GM21447 (cell line): ENCODE data around the gene CRYGD.
"Not testable (repeated sequence)": the region's sequence is repeated elsewhere in the genome, so short reads cannot be mapped to it uniquely, and the experiment has no call there.

Experiments
- ATAC-seq: cut with Tn5 transposase; IDR thresholded peaks from one replicate; pipeline ENCODE4 v1.9.1; 2021; ENCODE audit not compliant: unreplicated experiment

Gene CRYGD

GRCh38 chr2:208130712-208131110, 6.4 kb upstream of the CRYGD start:
- no peak for ATAC-seq

GRCh38 chr2:208129744-208130711, 5.7 kb upstream of the CRYGD start, which contains the start of gene CRYGC:
CRYGC (minus strand) TSS chr2:208129828; CDS start chr2:208129792, 36 bp downstream.
- no peak for ATAC-seq

GRCh38 chr2:208128136-208128535, 3.8 kb upstream of the CRYGD start:
- ATAC-seq, result no peak

- ATAC-seq, result no peak
These were observed 2.8 kb upstream of the CRYGD start for GRCh38 chr2:208127090-208127489.

GRCh38 chr2:208125251-208125650, 927 bp upstream of the CRYGD start:
- no peak for ATAC-seq

GRCh38 chr2:208122248-208122647, 2.1 kb downstream of the CRYGD start:
- ATAC-seq, result no peak

GRCh38 chr2:208118918-208119317, 5.4 kb downstream of the CRYGD start:
- no peak for ATAC-seq

- not testable (repeated sequence) for ATAC-seq
These were observed 6.9 kb downstream of the CRYGD start for GRCh38 chr2:208117390-208117789.

GRCh38 chr2:208112969-208113368, 11.4 kb downstream of the CRYGD start:
- no peak for ATAC-seq

- not testable (repeated sequence) for ATAC-seq
These were observed 12.0 kb downstream of the CRYGD start for GRCh38 chr2:208112273-208112745.

GRCh38 chr2:208103616-208104015, 20.7 kb downstream of the CRYGD start:
- ATAC-seq, result no peak

- no peak for ATAC-seq
These were observed 22.4 kb downstream of the CRYGD start for GRCh38 chr2:208101716-208102631.

GRCh38 chr2:208099682-208100470, 24.4 kb downstream of the CRYGD start:
- no peak for ATAC-seq

- not testable (repeated sequence) for ATAC-seq
These were observed 25.6 kb downstream of the CRYGD start for GRCh38 chr2:208098701-208099100.

GRCh38 chr2:208098267-208098666, 26.1 kb downstream of the CRYGD start:
- ATAC-seq, result no peak

GRCh38 chr2:208097801-208098200, 26.5 kb downstream of the CRYGD start:
- ATAC-seq, result no peak

- ATAC-seq, result no peak
These were observed 27.0 kb downstream of the CRYGD start for GRCh38 chr2:208097313-208097712.

GRCh38 chr2:208096080-208096479, 28.2 kb downstream of the CRYGD start:
- ATAC-seq, result no peak

GRCh38 chr2:208093128-208093527, 31.2 kb downstream of the CRYGD start:
- ATAC-seq, result no peak

GRCh38 chr2:208092093-208092832, 32.1 kb downstream of the CRYGD start:
- no peak for ATAC-seq
